Vagina (tissue), 2 donors: ENCODE results near the gene KAZALD1.

ENCODE experiments used
- POLR2A ChIP-seq, 2 donors: fragments of 450-650 bp; IDR thresholded peaks; one replicate each; pipeline ENCODE4 v1.6.1; 2017; ENCODE audit warnings: antibody characterized with exemption in 2 of 2, mild to moderate bottlenecking in 2 of 2, moderate library complexity in 2 of 2
- POLR2AphosphoS5 ChIP-seq, 2 donors: sonication (generic); formaldehyde crosslinking; IDR thresholded peaks; one replicate each; pipeline ENCODE4 v1.9.0; 2017; ENCODE audit warnings: antibody characterized with exemption in 2 of 2, mild to moderate bottlenecking in 2 of 2, low read depth in 1 of 2; ENCODE audit not compliant: insufficient read depth in 1 of 2
- TF ChIP-seq, protein P1 (sequence below), 3 experiments: fragments of 450-650 bp in 2 of 3; fragments of 200-600 bp in 1 of 3; sonication (generic) in 1 of 3; IDR thresholded peaks; one replicate each; pipeline ENCODE4 v1.5.1; 2017 to 2019; ENCODE audit warnings: antibody characterized with exemption in 3 of 3, mild to moderate bottlenecking in 2 of 3, moderate library complexity in 2 of 3

DNA sequence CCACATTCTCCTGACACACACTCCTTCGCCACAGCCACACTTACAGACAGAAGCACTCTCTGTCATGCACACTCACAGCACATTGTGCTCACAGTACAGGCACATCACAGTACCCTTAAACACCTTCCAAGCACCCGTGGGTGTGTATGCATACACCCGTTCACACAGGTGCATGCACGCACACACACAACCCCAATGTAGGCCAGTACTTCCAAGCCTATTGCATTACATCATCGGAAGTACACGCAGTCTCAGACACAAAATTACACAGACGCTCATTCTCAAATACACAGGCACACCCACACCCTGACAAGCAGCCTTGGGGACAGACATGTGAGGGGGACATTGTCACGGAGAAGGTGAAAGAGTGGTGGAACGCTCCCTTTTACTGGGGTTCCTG is 11.1 kb downstream of the KAZALD1 start:
- TF ChIP-seq, protein P1, sequence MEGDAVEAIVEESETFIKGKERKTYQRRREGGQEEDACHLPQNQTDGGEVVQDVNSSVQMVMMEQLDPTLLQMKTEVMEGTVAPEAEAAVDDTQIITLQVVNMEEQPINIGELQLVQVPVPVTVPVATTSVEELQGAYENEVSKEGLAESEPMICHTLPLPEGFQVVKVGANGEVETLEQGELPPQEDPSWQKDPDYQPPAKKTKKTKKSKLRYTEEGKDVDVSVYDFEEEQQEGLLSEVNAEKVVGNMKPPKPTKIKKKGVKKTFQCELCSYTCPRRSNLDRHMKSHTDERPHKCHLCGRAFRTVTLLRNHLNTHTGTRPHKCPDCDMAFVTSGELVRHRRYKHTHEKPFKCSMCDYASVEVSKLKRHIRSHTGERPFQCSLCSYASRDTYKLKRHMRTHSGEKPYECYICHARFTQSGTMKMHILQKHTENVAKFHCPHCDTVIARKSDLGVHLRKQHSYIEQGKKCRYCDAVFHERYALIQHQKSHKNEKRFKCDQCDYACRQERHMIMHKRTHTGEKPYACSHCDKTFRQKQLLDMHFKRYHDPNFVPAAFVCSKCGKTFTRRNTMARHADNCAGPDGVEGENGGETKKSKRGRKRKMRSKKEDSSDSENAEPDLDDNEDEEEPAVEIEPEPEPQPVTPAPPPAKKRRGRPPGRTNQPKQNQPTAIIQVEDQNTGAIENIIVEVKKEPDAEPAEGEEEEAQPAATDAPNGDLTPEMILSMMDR (IDR thresholded peaks at IDR 0.05): no peak
- TF ChIP-seq POLR2A (IDR thresholded peaks at IDR 0.05) (no peak), POLR2AphosphoS5 (IDR thresholded peaks at IDR 0.05; ENCODE audit: insufficient read depth in 1 of 2, low read depth in 1 of 2) (no peak)
